Measurements from ENCODE around the gene LRCH1.

- TF ChIP-seq CTCF (IDR thresholded peaks at IDR 0.05) (no peak), POLR2A (IDR thresholded peaks at IDR 0.05) (no peak)
Measured at GRCh38 chr13:46523972-46524752, 28.8 kb upstream of the LRCH1 start.
